DOHH2 (cell line): ENCODE measurements around the gene USP17L13.
"Not testable (repeated sequence)": the region's sequence is repeated elsewhere in the genome, so short reads cannot be mapped to it uniquely, and the experiment has no call there.

Source experiments
- CTCF ChIP-seq: fragments of 200-600 bp; sonication (generic); IDR thresholded peaks from one replicate; pipeline ENCODE4 v1.5.1; 2014; ENCODE audit warnings: antibody characterized with exemption, mild to moderate bottlenecking, low read depth, low read length; ENCODE audit not compliant: poor library complexity, severe bottlenecking
- EZH2phosphoT487 ChIP-seq: fragments of 200-600 bp; sonication (generic); IDR thresholded peaks from 2 replicates; pipeline ENCODE4 v1.6.1; 2017; ENCODE audit warnings: borderline replicate concordance, mild to moderate bottlenecking, antibody characterized with exemption, low read length, moderate library complexity, mixed read lengths

- TF ChIP-seq CTCF, EZH2phosphoT487: not testable (repeated sequence)
Observed at GRCh38 chr4:9234085-9234484, 9.4 kb downstream of the USP17L13 start, which contains the start of gene USP17L15.
